Right kidney (tissue), 1 donor: ENCODE results near the gene SARS2.
"Not testable (repeated sequence)": the region's sequence is repeated elsewhere in the genome, so short reads cannot be mapped to it uniquely, and the experiment has no call there.

ENCODE experiments used
- DNase-seq: peaks from one replicate; pipeline ENCODE4 v3.0.0-alpha.2; 2016

SARS2 gene

GRCh38 chr19:38892841-38893240 lies 37.7 kb downstream of the SARS2 start:
- DNase-seq = no peak

DNA sequence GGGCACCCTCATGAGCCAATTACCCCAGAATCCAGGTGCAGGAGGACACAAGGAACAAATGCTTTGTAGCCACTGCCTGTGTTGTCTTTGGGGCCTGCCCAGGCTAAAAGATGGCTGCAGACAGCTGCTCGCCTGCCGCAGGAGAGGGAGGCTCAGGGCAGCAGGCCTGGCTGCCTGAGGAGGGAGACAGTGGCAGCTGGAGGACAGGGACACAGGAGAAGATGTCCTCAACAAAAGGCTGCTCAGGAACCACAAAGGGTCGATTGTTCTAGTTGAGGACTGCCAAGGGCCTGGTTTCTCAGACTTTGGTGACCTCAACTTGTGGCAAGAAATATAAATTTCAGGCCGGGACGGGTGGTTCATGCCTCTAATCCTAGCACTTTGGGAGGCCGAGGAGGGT lies 38.8 kb downstream of the SARS2 start:
- no peak for DNase-seq

GRCh38 chr19:38890686-38891085 lies 39.9 kb downstream of the SARS2 start:
- no peak for DNase-seq

DNA sequence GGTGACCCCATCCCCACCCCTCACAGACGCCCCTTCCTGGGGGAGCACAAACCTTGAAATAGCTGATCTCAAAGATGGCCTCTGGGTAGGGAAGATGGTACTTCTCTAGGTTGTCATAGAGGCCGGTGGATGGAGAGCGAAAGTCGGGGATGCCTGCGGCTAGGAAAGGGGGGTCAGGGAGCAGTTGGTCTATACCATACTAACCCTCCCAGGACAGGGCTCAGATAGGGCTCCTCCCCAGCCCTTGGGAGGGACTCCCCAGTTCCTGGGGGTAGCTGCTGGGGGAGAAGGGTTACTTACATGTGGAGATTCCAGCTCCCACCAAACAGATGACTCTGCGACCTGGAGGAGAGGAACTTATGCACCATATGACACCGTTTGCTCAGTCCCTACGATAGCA lies 40.8 kb downstream of the SARS2 start:
- no peak for DNase-seq

DNA sequence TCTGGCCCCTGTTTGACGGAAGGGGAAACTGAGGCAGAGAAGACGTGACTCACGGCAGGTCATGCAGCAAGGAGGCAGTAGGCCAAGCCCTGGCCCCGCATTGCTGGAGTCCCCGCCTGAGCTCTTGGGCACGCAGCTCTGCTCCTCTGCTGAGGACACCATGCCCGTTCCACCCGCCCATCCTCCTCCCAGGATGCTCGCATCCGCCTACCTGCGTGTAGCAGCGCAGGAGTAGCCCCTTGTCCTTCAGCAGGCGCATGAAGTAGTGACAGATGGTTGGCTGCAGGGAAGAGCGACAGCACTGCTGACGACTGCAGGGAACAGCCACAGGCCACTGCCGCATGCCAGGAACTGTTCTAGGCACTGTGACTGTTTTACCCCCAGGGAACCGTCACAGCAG lies 41.7 kb downstream of the SARS2 start:
- no peak for DNase-seq

GRCh38 chr19:38884691-38885090 lies 45.9 kb downstream of the SARS2 start:
- not testable (repeated sequence) for DNase-seq

- DNase-seq = no peak
Measured at GRCh38 chr19:38883286-38883685, 47.3 kb downstream of the SARS2 start.

GRCh38 chr19:38880882-38881609 lies 49.5 kb downstream of the SARS2 start:
- DNase-seq = no peak

GRCh38 chr19:38880076-38880881 lies 50.3 kb downstream of the SARS2 start:
- no peak for DNase-seq

- no peak for DNase-seq
Measured at GRCh38 chr19:38879400-38879751, 51.2 kb downstream of the SARS2 start.

GRCh38 chr19:38878575-38879399 lies 51.8 kb downstream of the SARS2 start:
- no peak for DNase-seq

GRCh38 chr19:38877781-38878574 lies 52.6 kb downstream of the SARS2 start, which contains the start of gene RINL:
Gene RINL (minus strand): TSS chr19:38878275. CDS start chr19:38876742, 1,533 bp downstream.
- no peak for DNase-seq

- DNase-seq = no peak
Measured at GRCh38 chr19:38875656-38876395, 54.7 kb downstream of the SARS2 start.

- not testable (repeated sequence) for DNase-seq
Measured at GRCh38 chr19:38873400-38873799, 57.2 kb downstream of the SARS2 start.

DNA sequence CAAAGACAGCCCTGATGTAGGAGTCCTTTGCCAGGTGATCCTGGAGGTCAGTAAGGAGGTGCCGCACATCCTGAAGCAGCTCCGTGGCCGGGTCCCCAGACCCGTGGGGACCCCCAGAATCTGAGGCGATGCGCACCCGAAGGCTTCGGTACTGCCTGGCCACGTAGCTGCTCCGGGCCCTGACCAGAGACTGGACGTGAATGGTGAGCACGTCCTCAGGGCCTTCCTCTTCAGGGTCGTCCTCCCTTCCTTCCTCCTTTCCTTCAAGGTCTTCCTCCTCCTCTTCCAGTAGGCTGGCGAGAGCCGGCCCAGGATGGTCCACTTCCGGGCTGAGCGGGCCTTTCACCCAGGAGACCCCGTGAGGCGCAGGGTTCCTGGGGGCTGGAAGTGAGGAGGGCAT lies 60.0 kb downstream of the SARS2 start:
- no peak for DNase-seq

DNA sequence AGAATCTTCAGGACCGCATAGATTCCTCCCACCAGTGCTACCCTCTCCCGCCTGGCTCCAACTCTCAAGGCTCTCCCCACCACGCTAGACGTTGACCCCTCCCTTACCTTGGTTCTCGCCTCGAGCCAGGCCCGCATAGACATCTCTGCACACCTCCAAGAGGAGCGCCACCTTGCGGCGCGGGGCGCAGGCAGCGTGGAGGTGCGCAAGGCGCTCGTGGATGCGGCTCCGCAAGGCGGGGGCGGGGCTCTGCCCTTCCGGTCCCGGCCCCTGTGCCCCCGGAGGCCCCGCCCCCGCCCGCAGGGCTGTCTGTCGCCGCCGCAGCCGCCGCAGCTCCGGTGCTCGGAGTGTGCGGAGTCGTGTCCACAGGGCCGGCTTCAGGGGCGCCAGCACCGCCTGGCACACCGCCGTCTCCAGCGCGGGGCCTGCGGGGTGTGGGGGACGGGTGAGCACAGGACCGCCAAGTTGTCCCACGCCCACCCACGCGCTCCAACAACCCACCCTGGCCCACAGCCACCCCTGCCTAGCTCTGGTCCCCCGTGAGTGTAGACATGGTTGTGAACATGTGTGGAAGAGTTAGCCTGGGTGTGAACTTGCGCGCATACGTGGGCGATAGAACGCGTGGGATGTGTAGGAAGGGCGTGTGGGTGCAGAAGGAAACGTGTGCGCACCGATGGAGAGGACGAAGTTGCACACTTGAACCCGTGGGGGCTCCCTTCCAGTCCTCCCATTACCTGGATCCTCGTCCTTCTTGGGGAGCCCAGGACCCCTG lies 60.5 kb downstream of the SARS2 start:
- peak; percentile 75 for DNase-seq

- no peak for DNase-seq
Measured at GRCh38 chr19:38869160-38869835, 61.3 kb downstream of the SARS2 start.

DNA sequence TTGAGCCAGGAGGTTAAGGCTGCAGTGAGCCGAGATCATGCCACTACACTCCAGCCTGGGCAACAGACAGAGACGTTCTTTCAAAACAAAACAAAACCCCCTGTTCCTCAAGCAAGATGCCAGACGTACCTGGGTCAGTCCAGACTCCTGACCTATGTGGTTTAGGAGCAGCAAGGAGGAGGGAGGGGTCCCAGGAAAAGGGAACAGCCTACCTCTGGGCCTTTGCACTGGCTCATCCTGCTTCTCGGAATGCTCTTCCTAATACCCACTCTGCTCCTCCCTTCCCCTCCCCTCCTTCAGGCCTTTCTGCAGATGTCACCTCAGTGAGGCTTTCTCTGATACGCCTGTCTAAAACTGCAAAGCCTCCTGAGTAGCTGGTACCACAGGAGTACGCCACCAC lies 62.0 kb downstream of the SARS2 start:
- DNase-seq = no peak

- no peak for DNase-seq
Measured at GRCh38 chr19:38867171-38867780, 63.3 kb downstream of the SARS2 start.
